HL-60 (cell line): ENCODE measurements around the gene KIAA0408.

ENCODE experiments used
- TF ChIP-seq, protein P1 (sequence below): IDR thresholded peaks from one replicate; pipeline ENCODE4 v1.5.1; 2011; ENCODE audit warnings: low read length, control low read depth, inconsistent platforms; ENCODE audit not compliant: insufficient read depth
- TF ChIP-seq, protein P2 (sequence below): IDR thresholded peaks from 2 replicates; pipeline ENCODE4 v1.6.1; 2012; ENCODE audit warnings: low read depth; ENCODE audit not compliant: insufficient replicate concordance

DNA sequence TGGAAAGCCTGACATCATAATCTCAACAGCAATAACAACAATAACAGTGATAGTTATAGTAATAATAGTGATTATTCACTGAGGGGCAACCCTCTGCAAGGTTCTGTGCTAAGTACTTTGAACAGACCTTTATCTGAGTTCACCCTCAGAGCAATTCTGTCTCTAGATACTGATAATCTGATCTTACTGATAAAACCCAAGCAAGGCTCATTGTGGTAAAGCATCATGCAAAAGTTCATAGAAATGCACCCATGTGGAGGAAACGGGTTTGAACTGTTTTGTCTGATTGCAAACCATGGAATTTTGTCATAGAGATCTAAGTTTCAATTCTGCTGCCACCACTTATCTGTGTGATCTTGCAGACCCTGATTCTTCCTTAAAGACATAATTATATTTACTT lies 1.3 kb upstream of the KIAA0408 start:
- TF ChIP-seq, protein P1, sequence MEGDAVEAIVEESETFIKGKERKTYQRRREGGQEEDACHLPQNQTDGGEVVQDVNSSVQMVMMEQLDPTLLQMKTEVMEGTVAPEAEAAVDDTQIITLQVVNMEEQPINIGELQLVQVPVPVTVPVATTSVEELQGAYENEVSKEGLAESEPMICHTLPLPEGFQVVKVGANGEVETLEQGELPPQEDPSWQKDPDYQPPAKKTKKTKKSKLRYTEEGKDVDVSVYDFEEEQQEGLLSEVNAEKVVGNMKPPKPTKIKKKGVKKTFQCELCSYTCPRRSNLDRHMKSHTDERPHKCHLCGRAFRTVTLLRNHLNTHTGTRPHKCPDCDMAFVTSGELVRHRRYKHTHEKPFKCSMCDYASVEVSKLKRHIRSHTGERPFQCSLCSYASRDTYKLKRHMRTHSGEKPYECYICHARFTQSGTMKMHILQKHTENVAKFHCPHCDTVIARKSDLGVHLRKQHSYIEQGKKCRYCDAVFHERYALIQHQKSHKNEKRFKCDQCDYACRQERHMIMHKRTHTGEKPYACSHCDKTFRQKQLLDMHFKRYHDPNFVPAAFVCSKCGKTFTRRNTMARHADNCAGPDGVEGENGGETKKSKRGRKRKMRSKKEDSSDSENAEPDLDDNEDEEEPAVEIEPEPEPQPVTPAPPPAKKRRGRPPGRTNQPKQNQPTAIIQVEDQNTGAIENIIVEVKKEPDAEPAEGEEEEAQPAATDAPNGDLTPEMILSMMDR, result no peak
- TF ChIP-seq, protein P2, sequence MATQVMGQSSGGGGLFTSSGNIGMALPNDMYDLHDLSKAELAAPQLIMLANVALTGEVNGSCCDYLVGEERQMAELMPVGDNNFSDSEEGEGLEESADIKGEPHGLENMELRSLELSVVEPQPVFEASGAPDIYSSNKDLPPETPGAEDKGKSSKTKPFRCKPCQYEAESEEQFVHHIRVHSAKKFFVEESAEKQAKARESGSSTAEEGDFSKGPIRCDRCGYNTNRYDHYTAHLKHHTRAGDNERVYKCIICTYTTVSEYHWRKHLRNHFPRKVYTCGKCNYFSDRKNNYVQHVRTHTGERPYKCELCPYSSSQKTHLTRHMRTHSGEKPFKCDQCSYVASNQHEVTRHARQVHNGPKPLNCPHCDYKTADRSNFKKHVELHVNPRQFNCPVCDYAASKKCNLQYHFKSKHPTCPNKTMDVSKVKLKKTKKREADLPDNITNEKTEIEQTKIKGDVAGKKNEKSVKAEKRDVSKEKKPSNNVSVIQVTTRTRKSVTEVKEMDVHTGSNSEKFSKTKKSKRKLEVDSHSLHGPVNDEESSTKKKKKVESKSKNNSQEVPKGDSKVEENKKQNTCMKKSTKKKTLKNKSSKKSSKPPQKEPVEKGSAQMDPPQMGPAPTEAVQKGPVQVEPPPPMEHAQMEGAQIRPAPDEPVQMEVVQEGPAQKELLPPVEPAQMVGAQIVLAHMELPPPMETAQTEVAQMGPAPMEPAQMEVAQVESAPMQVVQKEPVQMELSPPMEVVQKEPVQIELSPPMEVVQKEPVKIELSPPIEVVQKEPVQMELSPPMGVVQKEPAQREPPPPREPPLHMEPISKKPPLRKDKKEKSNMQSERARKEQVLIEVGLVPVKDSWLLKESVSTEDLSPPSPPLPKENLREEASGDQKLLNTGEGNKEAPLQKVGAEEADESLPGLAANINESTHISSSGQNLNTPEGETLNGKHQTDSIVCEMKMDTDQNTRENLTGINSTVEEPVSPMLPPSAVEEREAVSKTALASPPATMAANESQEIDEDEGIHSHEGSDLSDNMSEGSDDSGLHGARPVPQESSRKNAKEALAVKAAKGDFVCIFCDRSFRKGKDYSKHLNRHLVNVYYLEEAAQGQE, result no peak
